IMR-90 (cell line): ENCODE results near the gene PCGF3. TPM values are rescaled to one million over a fixed set of nuclear protein-coding genes. Genes with fewer than 3 reads are reported as not detected.

Experiments used
- ATAC-seq: fragments of 200-7000 bp; cut with Tn5 transposase; 2 replicates; pipeline ENCODE4 v1.9.1; 2020; ENCODE audit warnings: low read depth, mild to moderate bottlenecking, moderate library complexity
- BruUV-seq: library from RNA; stranded (reverse); fragments of 400-500 nt; replicated peaks from 2 replicates; lab custom pipeline; 2021; lab: Mats Ljungman, UMichigan
- CTCF ChIA-PET: fragments of 300-600 bp; formaldehyde crosslinking; extraction: SDS; loops from one replicate; lab custom pipeline; 2021; ENCODE audit warnings: antibody characterized with exemption; lab: Yijun Ruan, JAX
- POLR2A ChIA-PET: fragments of 300-600 bp; sonication (Branson Sonifier 250); formaldehyde crosslinking; loops from one replicate; lab custom pipeline; 2022; ENCODE audit warnings: antibody characterized with exemption; ENCODE audit not compliant: unreplicated experiment; lab: Charles Lee
- DNase-seq: peaks from one replicate; pipeline ENCODE4 v3.0.0; 2013
- H2AFZ ChIP-seq: replicated peaks from 2 replicates; pipeline ENCODE3; 2013; ENCODE audit warnings: low read length, mild to moderate bottlenecking; ENCODE audit not compliant: poor library complexity
- H2AK5ac ChIP-seq: 2 replicates; pipeline ENCODE4 v1.6.1; 2013; ENCODE audit warnings: low read depth, low read length, inconsistent platforms
- H2AK9ac ChIP-seq: replicated peaks from 2 replicates; pipeline ENCODE3; 2013; ENCODE audit warnings: mild to moderate bottlenecking, low read depth, low read length, moderate library complexity; ENCODE audit not compliant: poor library complexity
- H2BK120ac ChIP-seq: 2 replicates; pipeline ENCODE4 v1.6.1; 2013; ENCODE audit warnings: low read depth, low read length, inconsistent platforms
- H2BK15ac ChIP-seq: 3 replicates; pipeline ENCODE4 v1.6.1; 2013; ENCODE audit warnings: low read depth, low read length, inconsistent platforms
- H2BK20ac ChIP-seq: 2 replicates; pipeline ENCODE4 v1.6.1; 2013; ENCODE audit warnings: low read depth, mild to moderate bottlenecking, inconsistent platforms, low read length, moderate library complexity
- H2BK5ac ChIP-seq: 2 replicates; pipeline ENCODE4 v1.6.1; 2013; ENCODE audit warnings: mild to moderate bottlenecking, low read depth, low read length, inconsistent platforms; ENCODE audit not compliant: poor library complexity, severe bottlenecking
- H3K14ac ChIP-seq: replicated peaks from 2 replicates; pipeline ENCODE4 v1.6.1; 2013; ENCODE audit warnings: low read depth, low read length, inconsistent platforms
- H3K18ac ChIP-seq: 2 replicates; pipeline ENCODE4 v1.6.1; 2013; ENCODE audit warnings: low read depth, low read length, control low read depth
- H3K23ac ChIP-seq: 2 replicates; pipeline ENCODE4 v1.6.1; 2013; ENCODE audit warnings: low read depth, low read length, inconsistent platforms
- H3K27ac ChIP-seq: 2 replicates; pipeline ENCODE4 v1.5.1; 2013; ENCODE audit warnings: mild to moderate bottlenecking, control low read depth, low read length; ENCODE audit not compliant: insufficient read depth
- H3K27me3 ChIP-seq: 2 replicates; pipeline ENCODE4 v1.6.1; 2013; ENCODE audit warnings: low read length; ENCODE audit not compliant: control insufficient read depth, insufficient read depth
- H3K36me3 ChIP-seq: 2 replicates; pipeline ENCODE4 v1.6.1; 2013; ENCODE audit warnings: low read length, mixed read lengths; ENCODE audit not compliant: control insufficient read depth, insufficient read depth
- H3K4ac ChIP-seq: 2 replicates; pipeline ENCODE4 v1.6.1; 2013; ENCODE audit warnings: low read depth, low read length, inconsistent platforms
- H3K4me1 ChIP-seq: 2 replicates; pipeline ENCODE4 v1.6.1; 2013; ENCODE audit warnings: low read length, mixed read lengths; ENCODE audit not compliant: control insufficient read depth, insufficient read depth
- H3K4me2 ChIP-seq: 2 replicates; pipeline ENCODE4 v1.6.1; 2013; ENCODE audit warnings: low read depth, mild to moderate bottlenecking, control low read depth, low read length, moderate library complexity
- H3K4me3 ChIP-seq: 2 replicates; pipeline ENCODE4 v1.5.1; 2013; ENCODE audit warnings: low read depth, mild to moderate bottlenecking, control low read depth, low read length, moderate library complexity; ENCODE audit not compliant: insufficient read depth
- H3K56ac ChIP-seq: 2 replicates; pipeline ENCODE4 v1.6.1; 2013; ENCODE audit warnings: low read length, inconsistent platforms; ENCODE audit not compliant: insufficient read depth; ENCODE audit errors: extremely low read depth
- H3K79me1 ChIP-seq, 2 experiments: 2 replicates each; pipeline ENCODE4 v1.6.1; 2013; ENCODE audit warnings: low read length in 2 of 2, inconsistent platforms in 1 of 2, low read depth in 1 of 2
- H3K9ac ChIP-seq: 2 replicates; pipeline ENCODE4 v1.6.1; 2013; ENCODE audit warnings: low read depth, low read length, control low read depth
- H3K9me1 ChIP-seq: 2 replicates; pipeline ENCODE4 v1.6.1; 2013; ENCODE audit warnings: low read length, inconsistent platforms; ENCODE audit not compliant: insufficient read depth
- H3K9me3 ChIP-seq: 2 replicates; pipeline ENCODE4 v1.6.1; 2013; ENCODE audit warnings: low read length; ENCODE audit not compliant: control insufficient read depth, insufficient read depth
- H4K20me1 ChIP-seq: 2 replicates; pipeline ENCODE4 v1.6.1; 2013; ENCODE audit warnings: low read length, inconsistent platforms; ENCODE audit not compliant: insufficient read depth
- H4K5ac ChIP-seq: 2 replicates; pipeline ENCODE4 v1.6.1; 2013; ENCODE audit warnings: mild to moderate bottlenecking, low read depth, low read length, control low read depth
- H4K8ac ChIP-seq, 2 experiments: 2 replicates each; pipeline ENCODE4 v1.6.1; 2013; ENCODE audit warnings: low read depth in 2 of 2, low read length in 2 of 2, control low read depth in 1 of 2, inconsistent platforms in 1 of 2
- H4K91ac ChIP-seq: 2 replicates; pipeline ENCODE4 v1.6.1; 2013; ENCODE audit warnings: low read depth, low read length, inconsistent platforms; ENCODE audit not compliant: insufficient read depth
- BHLHE40 ChIP-seq: fragments of 150-350 bp; IDR thresholded peaks from 2 replicates; pipeline ENCODE4 v1.6.1; 2016; ENCODE audit warnings: mild to moderate bottlenecking, low read depth, low read length
- CEBPB ChIP-seq: IDR thresholded peaks from 2 replicates; pipeline ENCODE4 v1.6.1; 2012; ENCODE audit warnings: low read depth, low read length, improper control_type of control experiment
- CHD1 ChIP-seq: IDR thresholded peaks from 2 replicates; pipeline ENCODE4 v1.6.1; 2012; ENCODE audit warnings: low read depth, low read length, improper control_type of control experiment
- FOS ChIP-seq: fragments of 150-350 bp; IDR thresholded peaks from 2 replicates; pipeline ENCODE4 v1.6.1; 2016; ENCODE audit warnings: low read depth, low read length
- MAFK ChIP-seq: IDR thresholded peaks from 2 replicates; pipeline ENCODE4 v1.6.1; 2012; ENCODE audit warnings: low read depth, low read length, improper control_type of control experiment
- MAZ ChIP-seq: IDR thresholded peaks from 2 replicates; pipeline ENCODE4 v1.6.1; 2012; ENCODE audit warnings: low read depth, mild to moderate bottlenecking, low read length, improper control_type of control experiment, moderate library complexity, borderline replicate concordance
- MXI1 ChIP-seq: IDR thresholded peaks from 2 replicates; pipeline ENCODE4 v1.6.1; 2012; ENCODE audit warnings: low read depth, mild to moderate bottlenecking, low read length, moderate library complexity, borderline replicate concordance
- NFE2L2 ChIP-seq: fragments of 150-350 bp; IDR thresholded peaks from 2 replicates; pipeline ENCODE4 v1.6.1; 2016; ENCODE audit warnings: low read depth, mild to moderate bottlenecking, low read length
- POLR2A ChIP-seq: IDR thresholded peaks from 2 replicates; pipeline ENCODE4 v1.6.1; 2012; ENCODE audit warnings: mild to moderate bottlenecking, low read depth, low read length
- RAD21 ChIP-seq: IDR thresholded peaks from 2 replicates; pipeline ENCODE4 v1.6.1; 2012; ENCODE audit warnings: low read length, improper control_type of control experiment
- RCOR1 ChIP-seq: IDR thresholded peaks from 2 replicates; pipeline ENCODE4 v1.6.1; 2012; ENCODE audit warnings: mild to moderate bottlenecking, low read length, improper control_type of control experiment; ENCODE audit not compliant: insufficient replicate concordance
- RFX5 ChIP-seq: IDR thresholded peaks from 2 replicates; pipeline ENCODE4 v1.8.0; 2012; ENCODE audit warnings: low read depth, mild to moderate bottlenecking, low read length, moderate library complexity
- SMC3 ChIP-seq: fragments of 150-350 bp; IDR thresholded peaks from 2 replicates; pipeline ENCODE4 v1.6.1; 2016; ENCODE audit warnings: low read depth, mild to moderate bottlenecking, antibody characterized with exemption, low read length, moderate library complexity
- WGBS, 2 experiments: methylation state at CpG; one replicate each; pipeline versions ENCODE4 v1.1.5 to v1.1.7; 2013; ENCODE audit warnings: missing lambda C conversion rate in 2 of 2; ENCODE audit not compliant: insufficient read length in 1 of 2; ENCODE audit errors: extremely low coverage in 2 of 2; 5-methylcytosine and 5-hydroxymethylcytosine counted together
- dilution Hi-C: fragments of 300-500 bp; cut with HindIII; formaldehyde crosslinking; loops from one replicate; pipeline ENCODE4 v1.14.3; 2018; ENCODE audit warnings: low sequenced_read_pairs; ENCODE audit not compliant: unreplicated experiment
- in situ Hi-C: fragments of 300-500 bp; cut with MboI; formaldehyde crosslinking; loops from 3 replicates; pipeline ENCODE4 v1.14.3; 2019; ENCODE audit warnings: low sequenced_read_pairs, inconsistent platforms, mixed read lengths
- intact Hi-C: fragments of 100-400 bp; cut with micrococcal nuclease; formaldehyde crosslinking; loops from 2 replicates; pipeline ENCODE4 v1.10.0; 2022
- polyA plus RNA-seq, 3 experiments: library from polyadenylated mRNA; depleted of rRNA; stranded (reverse); fragments of >200 nt; gene quantifications; 2 replicates each; pipeline ENCODE4 v1.2.3, GENCODE V29; 2012; ENCODE audit warnings: low replicate concordance in 1 of 3
- total RNA-seq: library from RNA; depleted of rRNA; stranded (reverse); fragments of >200 nt; gene quantifications from 2 replicates; pipeline ENCODE4 v1.2.3, GENCODE V29; 2012
- TF ChIP-seq, protein P1 (sequence below): fragments of 150-350 bp; IDR thresholded peaks from 2 replicates; pipeline ENCODE4 v1.6.1; 2016; ENCODE audit warnings: low read depth, mild to moderate bottlenecking, low read length, moderate library complexity, borderline replicate concordance
- TF ChIP-seq, protein P2 (sequence below): conservative IDR thresholded peaks from 2 replicates; pipeline ENCODE4 v1.5.1; 2012; ENCODE audit warnings: mild to moderate bottlenecking, low read depth, low read length, improper control_type of control experiment
- TF ChIP-seq, protein P3 (sequence below): fragments of 150-350 bp; IDR thresholded peaks from 2 replicates; pipeline ENCODE4 v1.6.1; 2017; ENCODE audit warnings: mild to moderate bottlenecking, antibody characterized with exemption, low read length, low read depth

The PCGF3 gene
- total and polyA plus RNA-seq, 2 of the 4 experiments (the other 2 are of a cell fraction): 40.0 to 55.3 TPM

DNA sequence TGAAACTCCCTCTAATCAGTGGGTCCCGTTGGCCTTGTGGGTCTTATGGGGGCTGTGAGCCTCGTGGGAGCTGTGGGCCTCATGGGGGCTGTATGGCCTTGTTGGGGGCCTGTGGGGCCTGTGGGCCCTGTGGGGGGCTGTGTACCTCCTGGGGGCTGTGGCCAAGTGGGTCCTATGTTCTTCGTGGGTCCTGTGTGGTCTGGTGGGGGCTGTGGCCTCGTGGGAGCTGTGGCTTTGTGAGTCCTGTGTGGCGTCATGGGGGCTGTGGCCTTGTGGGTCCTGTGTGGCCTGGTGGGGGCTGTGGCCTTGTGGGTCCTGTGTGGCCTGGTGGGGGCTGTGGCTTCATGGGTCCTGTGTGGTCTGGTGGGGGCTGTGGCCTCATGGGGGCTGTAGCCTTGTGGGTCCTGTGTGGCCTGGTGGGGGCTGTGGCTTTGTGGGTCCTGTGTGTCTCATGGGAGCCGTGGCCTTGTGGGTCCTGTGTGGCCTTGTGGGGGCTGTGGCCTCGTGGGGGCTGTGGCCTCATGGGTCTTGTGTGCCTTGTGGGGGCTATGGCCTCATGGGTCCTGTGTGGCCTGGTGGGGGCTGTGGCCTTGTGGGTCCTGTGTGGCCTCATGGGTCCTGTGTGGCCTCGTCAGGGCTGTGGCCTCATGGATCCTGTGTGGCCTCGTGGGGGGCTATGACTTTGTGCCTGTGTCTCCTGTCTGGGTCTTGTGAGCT lies 7.4 kb downstream of the PCGF3 start:
- Histone ChIP-seq H3K9me1 (peaks cover 11% of the 10 kb centered on the region; the same call in 1 of the 2 replicates), H2BK5ac (no peak overlapping the region), H3K4me1 (peaks cover 6% of the 10 kb centered on the region; the same call in 1 of the 2 replicates), H4K91ac (no peak overlapping the region), H2AK5ac (no peak overlapping the region), H3K4me3 (no peak overlapping the region), H4K5ac (no peak overlapping the region), H3K4ac (no peak overlapping the region), H3K9me3 (no peaks in the 10 kb centered on the region), H2AK9ac (no peak overlapping the region), H3K18ac (no peak overlapping the region), H2BK15ac (no peak overlapping the region), H3K79me1 (peaks cover 9 to 44% of the 10 kb centered on the region in 2 experiments; a peak in 2 of 4 replicates), H3K9ac (no peak overlapping the region), H3K23ac (no peak overlapping the region), H2BK120ac (no peak overlapping the region), H2BK20ac (no peak overlapping the region), H3K36me3 (peaks cover 15% of the 10 kb centered on the region), H3K14ac (no peak overlapping the region), H2AFZ (no peak overlapping the region), H3K27ac (no peak overlapping the region), H4K20me1 (peaks cover 73% of the 10 kb centered on the region), H3K27me3 (no peaks in the 10 kb centered on the region), H4K8ac (no peak overlapping the region), H3K4me2 (no peak overlapping the region), H3K56ac (no peak overlapping the region)
- DNase-seq (no peak), ATAC-seq (no peak)
- no TSS peak for BruUV-seq
- ChIA-PET CTCF (no interaction called here), POLR2A (no interaction called here)
- intact Hi-C loops (no loop called here), dilution Hi-C loops (no loop called here), in situ Hi-C loops (no loop called here)
- TF ChIP-seq MXI1 (no peak), NFE2L2 (no peak), RAD21 (no peak), MAZ (no peak), FOS (no peak), POLR2A (no peak), BHLHE40 (no peak), RCOR1 (no peak), SMC3 (no peak), RFX5 (no peak), MAFK (no peak), CHD1 (no peak), CEBPB (no peak)
- TF ChIP-seq, protein P1, sequence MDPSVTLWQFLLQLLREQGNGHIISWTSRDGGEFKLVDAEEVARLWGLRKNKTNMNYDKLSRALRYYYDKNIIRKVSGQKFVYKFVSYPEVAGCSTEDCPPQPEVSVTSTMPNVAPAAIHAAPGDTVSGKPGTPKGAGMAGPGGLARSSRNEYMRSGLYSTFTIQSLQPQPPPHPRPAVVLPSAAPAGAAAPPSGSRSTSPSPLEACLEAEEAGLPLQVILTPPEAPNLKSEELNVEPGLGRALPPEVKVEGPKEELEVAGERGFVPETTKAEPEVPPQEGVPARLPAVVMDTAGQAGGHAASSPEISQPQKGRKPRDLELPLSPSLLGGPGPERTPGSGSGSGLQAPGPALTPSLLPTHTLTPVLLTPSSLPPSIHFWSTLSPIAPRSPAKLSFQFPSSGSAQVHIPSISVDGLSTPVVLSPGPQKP: no peak
- TF ChIP-seq, protein P2, sequence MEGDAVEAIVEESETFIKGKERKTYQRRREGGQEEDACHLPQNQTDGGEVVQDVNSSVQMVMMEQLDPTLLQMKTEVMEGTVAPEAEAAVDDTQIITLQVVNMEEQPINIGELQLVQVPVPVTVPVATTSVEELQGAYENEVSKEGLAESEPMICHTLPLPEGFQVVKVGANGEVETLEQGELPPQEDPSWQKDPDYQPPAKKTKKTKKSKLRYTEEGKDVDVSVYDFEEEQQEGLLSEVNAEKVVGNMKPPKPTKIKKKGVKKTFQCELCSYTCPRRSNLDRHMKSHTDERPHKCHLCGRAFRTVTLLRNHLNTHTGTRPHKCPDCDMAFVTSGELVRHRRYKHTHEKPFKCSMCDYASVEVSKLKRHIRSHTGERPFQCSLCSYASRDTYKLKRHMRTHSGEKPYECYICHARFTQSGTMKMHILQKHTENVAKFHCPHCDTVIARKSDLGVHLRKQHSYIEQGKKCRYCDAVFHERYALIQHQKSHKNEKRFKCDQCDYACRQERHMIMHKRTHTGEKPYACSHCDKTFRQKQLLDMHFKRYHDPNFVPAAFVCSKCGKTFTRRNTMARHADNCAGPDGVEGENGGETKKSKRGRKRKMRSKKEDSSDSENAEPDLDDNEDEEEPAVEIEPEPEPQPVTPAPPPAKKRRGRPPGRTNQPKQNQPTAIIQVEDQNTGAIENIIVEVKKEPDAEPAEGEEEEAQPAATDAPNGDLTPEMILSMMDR: no peak
- TF ChIP-seq, protein P3, sequence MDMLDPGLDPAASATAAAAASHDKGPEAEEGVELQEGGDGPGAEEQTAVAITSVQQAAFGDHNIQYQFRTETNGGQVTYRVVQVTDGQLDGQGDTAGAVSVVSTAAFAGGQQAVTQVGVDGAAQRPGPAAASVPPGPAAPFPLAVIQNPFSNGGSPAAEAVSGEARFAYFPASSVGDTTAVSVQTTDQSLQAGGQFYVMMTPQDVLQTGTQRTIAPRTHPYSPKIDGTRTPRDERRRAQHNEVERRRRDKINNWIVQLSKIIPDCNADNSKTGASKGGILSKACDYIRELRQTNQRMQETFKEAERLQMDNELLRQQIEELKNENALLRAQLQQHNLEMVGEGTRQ: no peak
- 100% methylated on average over 1 of the region's 9 CpGs; no CpG with 5 or more reads in 1 of the 2 experiments for WGBS, 2 experiments
